ENCODE results near the gene KRTAP3-1. TPM values are rescaled to one million over a fixed set of nuclear protein-coding genes. Genes with fewer than 3 reads are reported as not detected.
"Not testable (repeated sequence)": the region's sequence is repeated elsewhere in the genome, so short reads cannot be mapped to it uniquely, and the experiment has no call there.

KRTAP3-1 gene
- polyA plus RNA-seq, 2 of the 4 experiments (the other 2 are of a cell fraction) = not detected

GRCh38 chr17:41057547-41057946 lies 48.6 kb upstream of the KRTAP3-1 start (continued):
- TF ChIP-seq RCOR1 (IDR thresholded peaks at IDR 0.05; ENCODE audit: low read depth, low read length) = no peak

GRCh38 chr17:41055130-41055529 lies 46.2 kb upstream of the KRTAP3-1 start, which contains the start of gene KRTAP2-2:
Gene KRTAP2-2, minus strand, starts transcription at chr17:41055230. Its CDS starts 19 bp downstream, at chr17:41055211.
- DNase-seq (ENCODE audit: low read depth in 1 of 2, low spot score in 1 of 2); H3K27ac ChIP-seq; ATAC-seq; H3K4me2 ChIP-seq; H3K9me3 ChIP-seq; H3K4me3 ChIP-seq; POLR2A ChIA-PET: not testable (repeated sequence)
- CTCF ChIA-PET = interaction anchor here (1.2 kb wide), 1 partner anchor 267 kb away, joined by 3 read pairs; no protein-coding TSS in a partner anchor
- WGBS (ENCODE audit: missing lambda C conversion rate) = 71% methylated on average over 1 of the region's 6 CpGs
- peak; percentile 67 for FAIRE-seq
- peaks cover 18% of the 10 kb centered on the region for H3K4me1 ChIP-seq

GRCh38 chr17:41054556-41054955 lies 45.6 kb upstream of the KRTAP3-1 start:
- CTCF ChIA-PET = interaction anchor here (1.2 kb wide), 1 partner anchor 268 kb away, joined by 3 read pairs; no protein-coding TSS in a partner anchor
- not testable (repeated sequence) for DNase-seq (ENCODE audit: low read depth in 1 of 2, low spot score in 1 of 2)

GRCh38 chr17:41054025-41054424 lies 45.1 kb upstream of the KRTAP3-1 start:
- ChIA-PET CTCF (no interaction called here), POLR2A (no interaction called here)
- FAIRE-seq (no peak), DNase-seq (ENCODE audit: low read depth in 1 of 2, low spot score in 1 of 2) (no peak), ATAC-seq (no peak)
- no peaks in the 10 kb centered on the region for H3K9me3 ChIP-seq
- no peak for TF ChIP-seq BHLHE40 (IDR thresholded peaks at IDR 0.05; ENCODE audit: low read depth, low read length)
- no peak for TF ChIP-seq E2F6 (IDR thresholded peaks at IDR 0.05; ENCODE audit: borderline replicate concordance, low read depth)
- TF ChIP-seq NR3C1 (IDR thresholded peaks at IDR 0.05) = no peak
- no peak for TF ChIP-seq SREBF2 (IDR thresholded peaks at IDR 0.05)
- no peak for TF ChIP-seq MAFK (IDR thresholded peaks at IDR 0.05; ENCODE audit: partially characterized antibody)
- no peak for TF ChIP-seq KDM1A (IDR thresholded peaks at IDR 0.05; ENCODE audit: low read depth)
- no peak overlapping the region for H3K27ac ChIP-seq
- peaks cover 11% of the 10 kb centered on the region for H3K4me1 ChIP-seq
- WGBS (ENCODE audit: missing lambda C conversion rate) = 85% methylated on average over 4 of the region's 4 CpGs
- H3K4me2 ChIP-seq = no peak overlapping the region
- H3K4me3 ChIP-seq = no peak overlapping the region

More at GRCh38 chr17:41054556-41054955, 45.6 kb upstream of the KRTAP3-1 start:
- H3K4me3 ChIP-seq, H3K4me2 ChIP-seq, FAIRE-seq, H3K27ac ChIP-seq, POLR2A ChIA-PET, H3K9me3 ChIP-seq, ATAC-seq: not testable (repeated sequence)
- 83% methylated on average over 9 of the region's 9 CpGs for WGBS (ENCODE audit: missing lambda C conversion rate)
- peaks cover 14% of the 10 kb centered on the region for H3K4me1 ChIP-seq

- Histone ChIP-seq H3K4me3 (no peak overlapping the region), H3K4me2 (no peak overlapping the region), H3K4me1 (peaks cover 10% of the 10 kb centered on the region; the same call in 1 of the 3 replicates), H3K27ac (no peak overlapping the region), H3K9me3 (no peaks in the 10 kb centered on the region)
- DNase-seq (ENCODE audit: low read depth in 1 of 2, low spot score in 1 of 2) (no peak), ATAC-seq (no peak), FAIRE-seq (peak; percentile 68)
- POLR2A ChIA-PET = no interaction called here
- TF ChIP-seq MAZ (IDR thresholded peaks at IDR 0.05; ENCODE audit: borderline replicate concordance, low read depth, low read length) (no peak), ZC3H11A (IDR thresholded peaks at IDR 0.05) (no peak), BCL3 (IDR thresholded peaks at IDR 0.05) (no peak), SMC3 (IDR thresholded peaks at IDR 0.05) (no peak), HOXB5 (CRISPR knock-in tag; IDR thresholded peaks at IDR 0.05) (no peak), CHD2 (IDR thresholded peaks at IDR 0.05; ENCODE audit: low read length, partially characterized antibody) (no peak), GATA3 (IDR thresholded peaks at IDR 0.05; ENCODE audit: borderline replicate concordance) (no peak), HOXA7 (CRISPR knock-in tag; IDR thresholded peaks at IDR 0.05) (no peak), EHF (CRISPR knock-in tag; IDR thresholded peaks at IDR 0.05) (no peak), TP53 (CRISPR knock-in tag; IDR thresholded peaks at IDR 0.05) (no peak), RFX5 (IDR thresholded peaks at IDR 0.05) (no peak), FOSL2 (IDR thresholded peaks at IDR 0.05) (no peak), FOSL2 (CRISPR knock-in tag; IDR thresholded peaks at IDR 0.05) (no peak), POLR2A (IDR thresholded peaks at IDR 0.05; ENCODE audit: low read length) (no peak), SREBF2 (IDR thresholded peaks at IDR 0.05) (no peak), CTCF (IDR thresholded peaks at IDR 0.05) (no peak), NFE2L2 (conservative IDR thresholded peaks at IDR 0.05; ENCODE audit: low read length) (no peak), FOXS1 (CRISPR knock-in tag; IDR thresholded peaks at IDR 0.05) (no peak), RNF2 (IDR thresholded peaks at IDR 0.05; ENCODE audit: borderline replicate concordance, low read depth) (no peak), CEBPB (IDR thresholded peaks at IDR 0.05) (no peak)
- CTCF ChIA-PET = interaction anchor here (1.2 kb wide), 1 partner anchor 13 kb away, joined by 3 read pairs; no protein-coding TSS in a partner anchor
These were observed 43.6 kb upstream of the KRTAP3-1 start for GRCh38 chr17:41052566-41052965.
